HEK293 (cell line): ENCODE results near the gene TYW1B.
"Not testable (repeated sequence)": the region's sequence is repeated elsewhere in the genome, so short reads cannot be mapped to it uniquely, and the experiment has no call there.

ENCODE experiments used
- ZNF174 ChIP-seq: fragments of 450-650 bp; formaldehyde crosslinking; IDR thresholded peaks from 2 replicates; pipeline ENCODE4 v1.5.0; 2017; ENCODE audit warnings: missing biosample characterization, mild to moderate bottlenecking, missing genetic modification characterization
- ZNF184 ChIP-seq: fragments of 450-650 bp; IDR thresholded peaks from 2 replicates; pipeline ENCODE4 v1.5.1; 2018; ENCODE audit warnings: missing biosample characterization, mild to moderate bottlenecking, missing genetic modification characterization
- ZNF548 ChIP-seq: fragments of 450-650 bp; formaldehyde crosslinking; IDR thresholded peaks from 2 replicates; pipeline ENCODE4 v1.5.1; 2016; ENCODE audit warnings: missing biosample characterization, missing genetic modification characterization
- ZNF585B ChIP-seq: fragments of 450-650 bp; formaldehyde crosslinking; IDR thresholded peaks from 2 replicates; pipeline ENCODE4 v1.5.1; 2016; ENCODE audit warnings: missing biosample characterization, missing genetic modification characterization

DNA sequence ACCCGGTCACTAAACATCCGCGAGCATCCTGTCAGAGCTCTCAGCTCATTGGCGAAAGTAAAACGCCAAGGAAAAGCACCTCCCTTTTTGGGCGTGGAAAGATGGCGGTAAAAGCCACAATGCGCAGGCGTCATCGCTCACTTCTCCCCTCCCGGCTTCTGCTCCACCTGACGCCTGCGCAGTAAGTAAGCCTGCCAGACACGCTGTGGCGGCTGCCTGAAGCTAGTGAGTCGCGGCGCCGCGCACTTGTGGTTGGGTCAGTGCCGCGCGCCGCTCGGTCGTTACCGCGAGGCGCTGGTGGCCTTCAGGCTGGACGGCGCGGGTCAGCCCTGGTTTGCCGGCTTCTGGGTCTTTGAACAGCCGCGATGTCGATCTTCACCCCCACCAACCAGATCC is 1.3 kb upstream of the TYW1B start:
- TF ChIP-seq ZNF184, ZNF548, ZNF585B, ZNF174 (tag by site-specific recombination): not testable (repeated sequence)
